Measurements from ENCODE around the gene HPSE2.

The HPSE2 gene

DNA sequence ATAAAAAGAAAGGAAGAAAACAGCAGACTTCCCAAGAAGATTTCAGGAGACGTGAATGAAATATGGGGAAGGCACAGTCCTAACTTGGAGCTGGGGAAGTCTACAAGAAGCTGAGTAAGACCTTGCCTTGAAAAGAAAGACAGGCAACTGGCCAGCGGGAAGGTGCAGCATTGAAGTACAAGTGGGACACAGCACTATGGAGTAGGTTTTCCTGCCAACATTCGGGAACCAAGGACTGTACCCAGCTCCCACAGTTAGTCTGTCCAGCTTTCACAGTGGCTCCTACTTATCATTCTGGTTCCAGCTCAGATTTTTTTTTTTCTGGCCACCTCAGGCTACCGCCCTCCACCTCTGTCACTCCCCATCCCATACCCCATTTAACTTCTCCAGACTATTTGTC, 798.9 kb downstream of the HPSE2 start:
- TF ChIP-seq, protein P1, sequence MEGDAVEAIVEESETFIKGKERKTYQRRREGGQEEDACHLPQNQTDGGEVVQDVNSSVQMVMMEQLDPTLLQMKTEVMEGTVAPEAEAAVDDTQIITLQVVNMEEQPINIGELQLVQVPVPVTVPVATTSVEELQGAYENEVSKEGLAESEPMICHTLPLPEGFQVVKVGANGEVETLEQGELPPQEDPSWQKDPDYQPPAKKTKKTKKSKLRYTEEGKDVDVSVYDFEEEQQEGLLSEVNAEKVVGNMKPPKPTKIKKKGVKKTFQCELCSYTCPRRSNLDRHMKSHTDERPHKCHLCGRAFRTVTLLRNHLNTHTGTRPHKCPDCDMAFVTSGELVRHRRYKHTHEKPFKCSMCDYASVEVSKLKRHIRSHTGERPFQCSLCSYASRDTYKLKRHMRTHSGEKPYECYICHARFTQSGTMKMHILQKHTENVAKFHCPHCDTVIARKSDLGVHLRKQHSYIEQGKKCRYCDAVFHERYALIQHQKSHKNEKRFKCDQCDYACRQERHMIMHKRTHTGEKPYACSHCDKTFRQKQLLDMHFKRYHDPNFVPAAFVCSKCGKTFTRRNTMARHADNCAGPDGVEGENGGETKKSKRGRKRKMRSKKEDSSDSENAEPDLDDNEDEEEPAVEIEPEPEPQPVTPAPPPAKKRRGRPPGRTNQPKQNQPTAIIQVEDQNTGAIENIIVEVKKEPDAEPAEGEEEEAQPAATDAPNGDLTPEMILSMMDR (IDR thresholded peaks at IDR 0.05; ENCODE audit: insufficient read depth, low read length, poor library complexity, severe bottlenecking), result no peak
- TF ChIP-seq EZH2phosphoT487 (conservative IDR thresholded peaks at IDR 0.05; ENCODE audit: low read length), result no peak
- Histone ChIP-seq H3K27ac (ENCODE audit: low read depth, low read length) (no peak overlapping the region), H3K9ac (ENCODE audit: low read length) (no peak overlapping the region), H3K9me3 (ENCODE audit: insufficient read depth, low read length) (no peaks in the 10 kb centered on the region), H4K20me1 (ENCODE audit: low read depth, low read length) (no peaks in the 10 kb centered on the region), H3K4me3 (ENCODE audit: insufficient read depth, low read length, poor library complexity, severe bottlenecking) (no peak overlapping the region), H3K36me3 (ENCODE audit: low read length) (peaks cover 51% of the 10 kb centered on the region), H3F3A (ENCODE audit: insufficient read depth) (no peaks in the 10 kb centered on the region), H2AFZ (ENCODE audit: low read depth, low read length, severe bottlenecking) (no peak overlapping the region), H3K27me3 (ENCODE audit: low read length) (no peaks in the 10 kb centered on the region), H3K9me2 (replicated peaks; ENCODE audit: insufficient read depth, low read length) (no peaks in the 10 kb centered on the region), H3K4me2 (ENCODE audit: low read depth, low read length, poor library complexity, severe bottlenecking) (no peak overlapping the region), H3K79me2 (ENCODE audit: insufficient read depth, low read length) (0 out of 2 replicates have a peak, but pooled peaks cover 3% of the 10 kb centered on the region)

GRCh38 chr10:98435178-98435577, 800.5 kb downstream of the HPSE2 start:
- no peaks in the 10 kb centered on the region for H3K9me3 ChIP-seq (ENCODE audit: insufficient read depth, low read length)
- no peak overlapping the region for H3K27ac ChIP-seq (ENCODE audit: low read depth, low read length)
- H2AFZ ChIP-seq (ENCODE audit: low read depth, low read length, severe bottlenecking), result no peak overlapping the region
- H3K79me2 ChIP-seq (ENCODE audit: insufficient read depth, low read length), result no peaks in the 10 kb centered on the region
- TF ChIP-seq, protein P1 (IDR thresholded peaks at IDR 0.05; ENCODE audit: insufficient read depth, low read length, poor library complexity, severe bottlenecking), result no peak
- no peak for TF ChIP-seq EZH2phosphoT487 (conservative IDR thresholded peaks at IDR 0.05; ENCODE audit: low read length)
- peaks cover 38% of the 10 kb centered on the region for H3K36me3 ChIP-seq (ENCODE audit: low read length)
- H3K4me2 ChIP-seq (ENCODE audit: low read depth, low read length, poor library complexity, severe bottlenecking), result no peak overlapping the region
- no peak overlapping the region for H3K4me3 ChIP-seq (ENCODE audit: insufficient read depth, low read length, poor library complexity, severe bottlenecking)
- H3K9me2 ChIP-seq (replicated peaks; ENCODE audit: insufficient read depth, low read length), result no peaks in the 10 kb centered on the region
- no peaks in the 10 kb centered on the region for H3K27me3 ChIP-seq (ENCODE audit: low read length)
- no peaks in the 10 kb centered on the region for H4K20me1 ChIP-seq (ENCODE audit: low read depth, low read length)
- no peaks in the 10 kb centered on the region for H3F3A ChIP-seq (ENCODE audit: insufficient read depth)
- no peak overlapping the region for H3K9ac ChIP-seq (ENCODE audit: low read length)

DNA sequence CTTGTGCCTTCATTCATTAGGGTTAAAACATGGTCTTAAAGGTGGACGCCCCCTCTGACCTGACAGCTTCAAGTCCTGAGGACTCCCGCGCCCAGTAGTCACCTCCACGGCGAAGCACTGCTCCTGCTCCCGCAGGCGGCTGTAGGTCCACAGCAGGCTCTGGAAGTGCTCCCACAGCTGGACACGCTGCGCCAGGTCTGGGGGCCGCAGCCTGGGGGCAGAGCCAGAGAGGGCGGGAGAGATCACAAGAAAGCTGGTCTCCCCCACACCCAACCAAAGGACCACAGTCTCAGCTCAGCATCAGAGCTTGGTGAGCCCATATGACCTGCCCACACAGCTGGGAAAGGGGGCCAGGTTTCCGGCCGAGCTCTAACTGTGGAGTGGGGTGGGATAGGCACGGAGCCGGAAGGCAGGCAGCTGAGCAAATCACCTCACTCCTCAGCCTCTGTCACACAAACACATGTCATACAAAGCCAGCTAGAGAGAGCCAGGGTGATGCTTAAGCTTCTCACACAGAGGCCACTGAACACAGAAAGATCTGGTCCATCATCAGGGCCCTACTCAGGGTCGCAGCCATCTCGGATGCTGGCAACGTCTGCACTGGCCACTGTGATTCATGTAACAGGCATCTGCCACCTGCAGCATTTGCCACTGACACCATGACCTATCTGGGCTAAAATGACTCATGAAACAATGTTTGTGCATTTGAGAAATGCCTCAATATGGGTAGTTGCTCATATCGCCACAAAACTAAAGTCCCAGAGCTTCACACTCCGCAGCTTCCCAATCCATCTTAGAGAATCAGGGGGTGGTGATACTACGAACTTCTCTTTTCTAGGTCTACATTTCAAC, 801.5 kb downstream of the HPSE2 start:
- H3K27me3 ChIP-seq (ENCODE audit: low read length), result no peaks in the 10 kb centered on the region
- H3K36me3 ChIP-seq (ENCODE audit: low read length), result peaks cover 34% of the 10 kb centered on the region
- TF ChIP-seq EZH2phosphoT487 (conservative IDR thresholded peaks at IDR 0.05; ENCODE audit: low read length), result no peak
- TF ChIP-seq, protein P1 (IDR thresholded peaks at IDR 0.05; ENCODE audit: insufficient read depth, low read length, poor library complexity, severe bottlenecking), result no peak
- H3K27ac ChIP-seq (ENCODE audit: low read depth, low read length), result no peak overlapping the region
- no peaks in the 10 kb centered on the region for H3K9me3 ChIP-seq (ENCODE audit: insufficient read depth, low read length)
- H4K20me1 ChIP-seq (ENCODE audit: low read depth, low read length), result no peaks in the 10 kb centered on the region
- H3K79me2 ChIP-seq (ENCODE audit: insufficient read depth, low read length), result no peaks in the 10 kb centered on the region
- H3K4me3 ChIP-seq (ENCODE audit: insufficient read depth, low read length, poor library complexity, severe bottlenecking), result no peak overlapping the region
- H3K4me2 ChIP-seq (ENCODE audit: low read depth, low read length, poor library complexity, severe bottlenecking), result no peak overlapping the region
- no peak overlapping the region for H3K9ac ChIP-seq (ENCODE audit: low read length)
- no peak overlapping the region for H2AFZ ChIP-seq (ENCODE audit: low read depth, low read length, severe bottlenecking)
- H3K9me2 ChIP-seq (replicated peaks; ENCODE audit: insufficient read depth, low read length), result no peaks in the 10 kb centered on the region
- no peaks in the 10 kb centered on the region for H3F3A ChIP-seq (ENCODE audit: insufficient read depth)
